HG02981 (cell line): ENCODE measurements around the gene PPP3CA.

Experiments
- ATAC-seq: cut with Tn5 transposase; IDR thresholded peaks from one replicate; pipeline ENCODE4 v1.9.1; 2021; ENCODE audit warnings: mild to moderate bottlenecking, moderate library complexity; ENCODE audit not compliant: unreplicated experiment

Gene PPP3CA

DNA sequence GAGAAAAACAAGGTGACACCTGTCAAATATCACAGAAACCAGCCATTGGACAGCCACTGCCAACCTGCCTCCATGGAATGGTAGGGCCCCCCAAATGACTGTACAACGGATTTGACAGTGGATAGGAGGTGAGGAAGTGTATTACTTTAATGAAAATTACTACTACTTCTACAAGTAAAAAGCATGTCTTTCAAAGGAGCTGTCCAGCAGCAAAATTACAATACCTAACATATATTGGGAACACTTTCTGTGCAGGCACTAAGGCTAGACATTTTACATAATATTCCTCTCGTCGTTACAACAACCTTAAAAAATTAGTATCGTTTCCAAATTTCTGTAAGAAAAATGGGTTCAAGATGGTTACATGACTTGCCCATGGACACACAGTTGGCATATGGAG is 14.9 kb downstream of the PPP3CA start:
- ATAC-seq: no peak

GRCh38 chr4:101331017-101331416 is 16.3 kb downstream of the PPP3CA start:
- no peak for ATAC-seq

DNA sequence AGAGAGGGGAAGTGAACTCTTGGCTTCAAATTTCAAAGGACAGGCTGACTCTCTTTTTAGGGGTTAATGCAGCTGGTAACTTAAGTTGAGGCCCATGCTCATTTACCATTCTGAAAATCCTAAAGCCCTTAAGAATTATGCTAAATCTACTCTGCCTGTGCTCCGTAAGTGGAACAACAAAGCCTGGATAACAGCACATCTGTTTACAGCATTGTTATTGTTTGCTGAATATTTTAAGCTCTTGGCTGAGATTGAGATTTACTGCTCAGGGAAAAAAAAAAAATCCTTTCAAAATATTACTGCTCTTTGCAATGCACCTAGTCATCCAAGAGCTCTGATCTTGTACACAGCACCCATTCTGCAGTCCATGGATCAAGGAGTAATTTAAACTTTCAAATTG is 17.7 kb downstream of the PPP3CA start:
- ATAC-seq: no peak

- peak; percentile 94 for ATAC-seq
Measured at GRCh38 chr4:101328063-101328602, 19.2 kb downstream of the PPP3CA start.

DNA sequence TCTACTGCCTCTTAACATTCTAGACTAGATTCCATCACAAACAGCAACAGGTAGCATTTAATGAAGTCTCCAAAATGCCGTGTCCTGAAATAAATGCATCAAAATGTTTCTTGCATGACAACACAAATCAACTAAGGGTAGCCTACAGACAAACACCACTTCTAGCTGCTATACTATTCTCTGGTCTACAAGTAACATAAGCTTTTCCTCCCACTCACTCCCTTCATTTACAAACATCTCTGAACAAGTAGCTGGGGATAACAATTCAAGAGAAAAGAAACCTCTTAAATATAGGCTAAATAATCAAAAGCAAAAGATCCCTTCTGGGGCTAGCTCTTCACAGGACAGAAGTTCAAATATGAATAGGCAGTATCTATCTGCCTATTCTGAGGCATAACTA is 20.8 kb downstream of the PPP3CA start:
- ATAC-seq: no peak

DNA sequence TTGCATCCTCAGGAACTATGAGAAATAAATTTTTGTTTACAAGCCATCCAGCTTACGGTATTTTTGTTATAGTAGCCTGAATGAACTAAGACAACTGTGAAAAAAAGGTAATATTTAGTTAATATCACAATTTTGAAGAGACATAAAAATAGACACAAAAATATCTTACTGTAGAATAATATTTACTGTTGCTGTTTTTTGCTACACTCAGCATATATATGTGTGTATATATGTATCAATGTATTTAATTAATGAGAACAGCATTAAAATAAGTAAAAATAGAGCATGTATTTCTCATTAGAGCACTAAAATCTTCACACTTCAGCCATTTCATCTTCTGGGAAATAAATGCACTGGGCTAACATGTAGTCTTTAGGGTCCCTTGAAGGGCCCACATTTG is 24.6 kb downstream of the PPP3CA start:
- ATAC-seq: no peak

DNA sequence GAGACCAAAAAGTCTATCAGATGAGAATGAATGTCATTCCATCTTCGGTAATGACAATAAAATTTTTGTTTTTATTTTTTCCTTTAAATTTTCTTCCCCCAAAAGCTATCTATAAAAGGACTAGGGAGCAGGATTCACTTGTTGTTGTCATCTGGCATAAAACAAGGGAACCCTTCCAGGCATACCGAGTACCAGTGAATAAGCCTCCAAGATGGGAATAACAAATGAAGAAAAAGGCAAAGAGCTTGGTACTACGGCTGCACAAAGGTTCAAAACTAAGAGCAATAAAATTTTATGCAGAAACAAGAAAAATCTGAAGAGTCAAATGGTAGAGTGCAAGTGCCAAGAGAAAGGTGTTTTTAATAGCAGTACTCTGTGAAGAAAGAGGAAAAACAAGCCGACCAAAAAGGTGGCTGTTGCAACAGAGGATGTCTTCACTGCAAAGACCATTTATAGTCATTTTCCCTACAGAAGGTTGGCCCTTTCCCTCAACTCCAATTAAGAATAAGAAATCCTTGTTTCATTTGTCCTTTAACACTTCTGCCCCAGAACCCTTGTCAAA is 25.8 kb downstream of the PPP3CA start:
- ATAC-seq: no peak

- ATAC-seq: no peak
Measured at GRCh38 chr4:101315786-101316185, 31.5 kb downstream of the PPP3CA start.

DNA sequence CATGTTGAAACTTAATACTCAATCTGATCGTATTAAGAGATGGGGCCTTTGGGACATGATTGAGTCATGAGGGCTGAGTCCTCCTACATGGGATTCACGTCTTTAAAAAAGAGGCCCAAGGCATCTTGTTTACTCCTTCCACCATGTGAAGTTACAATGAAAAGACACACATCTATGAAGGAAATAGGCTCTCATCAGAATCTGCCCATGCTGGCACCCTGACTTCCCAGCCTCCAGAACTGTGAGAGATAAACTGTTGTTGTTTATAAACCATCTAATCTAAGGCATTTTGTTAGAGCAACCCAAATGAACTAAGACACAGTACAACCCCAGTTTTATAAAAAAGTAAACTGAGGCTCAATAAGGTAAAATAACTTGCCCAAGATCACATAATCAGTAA is 32.3 kb downstream of the PPP3CA start:
- ATAC-seq: no peak

GRCh38 chr4:101309925-101310324 is 37.4 kb downstream of the PPP3CA start:
- no peak for ATAC-seq

DNA sequence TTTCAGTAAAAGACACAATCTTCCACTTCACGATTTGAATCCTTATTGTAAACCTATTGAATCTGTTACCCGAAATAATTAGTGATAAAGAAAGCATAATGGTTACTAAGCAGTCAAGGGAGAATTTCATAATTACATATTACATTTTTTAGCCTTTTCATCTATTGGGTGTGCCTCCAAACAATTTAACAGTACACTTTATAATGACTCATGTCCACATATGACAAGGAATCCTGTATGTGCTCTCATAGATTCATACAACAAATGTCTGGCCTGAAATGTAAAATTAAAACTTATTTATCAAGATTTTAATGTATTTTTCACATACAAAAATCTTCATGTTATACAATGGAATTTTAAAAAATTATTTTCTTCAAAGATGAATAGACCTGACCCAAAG is 39.4 kb downstream of the PPP3CA start:
- no peak for ATAC-seq

DNA sequence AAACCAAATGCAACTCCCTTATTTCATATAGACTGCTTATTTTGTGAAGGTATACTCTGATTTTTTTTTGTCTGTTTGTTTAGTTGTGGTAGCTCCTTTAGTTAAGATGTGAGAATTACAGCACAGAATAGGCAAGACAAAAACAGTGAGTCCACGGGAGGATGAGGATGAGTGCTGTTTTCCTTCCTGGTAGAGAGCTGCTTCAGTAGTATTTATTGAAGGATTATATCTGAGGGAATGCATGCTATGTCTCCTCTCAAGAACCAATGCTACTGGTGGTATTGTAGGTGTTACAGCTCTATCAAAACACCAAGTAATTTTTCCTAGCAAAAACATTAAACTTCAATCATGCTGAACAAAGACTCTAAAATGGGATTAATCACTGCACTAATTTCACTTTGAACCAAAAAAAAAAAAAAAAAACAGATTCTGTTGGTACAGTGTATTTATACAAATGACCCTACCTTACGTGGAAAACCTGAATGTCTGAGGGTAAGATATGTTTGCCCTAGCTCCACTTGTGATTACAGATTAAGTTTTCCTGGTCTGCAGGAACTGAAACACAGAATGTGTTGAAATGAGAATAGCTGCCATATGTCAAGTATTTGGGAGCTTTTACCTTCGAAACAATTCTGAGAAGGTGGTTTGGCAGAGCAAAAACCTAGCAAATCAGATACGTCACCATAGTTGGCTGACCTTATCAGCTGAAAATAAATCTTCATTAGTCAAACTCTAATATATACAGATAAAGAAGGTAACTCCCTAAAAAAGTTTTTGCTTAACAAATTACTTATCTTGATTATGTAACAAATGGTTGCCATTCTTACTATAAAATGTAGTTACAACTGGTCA is 40.3 kb downstream of the PPP3CA start:
- peak; percentile 9 for ATAC-seq

DNA sequence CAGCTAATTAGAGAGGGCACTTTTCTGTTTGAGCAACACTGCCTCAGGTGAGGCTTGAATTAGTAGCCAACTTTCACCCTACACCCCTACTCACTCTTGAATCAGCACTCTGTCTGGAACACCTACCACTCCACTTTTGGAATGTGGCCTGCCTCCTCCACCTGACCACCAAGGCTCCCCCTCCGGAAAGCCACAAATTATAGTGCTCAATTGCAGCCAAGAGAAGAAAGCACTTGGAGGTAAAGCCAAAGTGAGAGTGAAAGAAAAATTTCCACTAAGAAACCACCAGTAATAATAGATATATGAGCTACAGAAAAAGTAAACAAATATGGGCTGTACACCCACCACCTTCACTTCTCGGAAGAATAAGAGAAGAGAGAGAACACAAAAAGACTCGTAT is 41.1 kb downstream of the PPP3CA start:
- peak; percentile 66 for ATAC-seq

DNA sequence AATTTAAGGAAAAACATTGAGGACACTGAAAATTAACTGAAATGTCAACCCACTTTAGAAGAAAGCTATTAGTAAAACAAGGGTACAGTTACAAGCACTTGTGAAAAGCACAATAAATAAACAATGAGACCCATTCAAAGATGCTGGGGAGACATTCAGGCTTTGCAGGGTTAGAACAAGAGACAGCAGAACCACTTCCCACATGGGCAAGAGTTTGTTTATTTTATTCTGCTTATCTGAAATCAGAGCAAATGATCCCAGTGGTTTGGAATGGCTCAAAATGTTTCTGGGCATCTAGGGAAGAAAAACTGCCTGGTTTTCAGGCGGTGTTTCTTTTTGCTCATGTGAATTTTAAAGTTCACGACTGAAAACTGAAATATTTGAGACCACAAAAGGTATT is 42.4 kb downstream of the PPP3CA start:
- no peak for ATAC-seq

DNA sequence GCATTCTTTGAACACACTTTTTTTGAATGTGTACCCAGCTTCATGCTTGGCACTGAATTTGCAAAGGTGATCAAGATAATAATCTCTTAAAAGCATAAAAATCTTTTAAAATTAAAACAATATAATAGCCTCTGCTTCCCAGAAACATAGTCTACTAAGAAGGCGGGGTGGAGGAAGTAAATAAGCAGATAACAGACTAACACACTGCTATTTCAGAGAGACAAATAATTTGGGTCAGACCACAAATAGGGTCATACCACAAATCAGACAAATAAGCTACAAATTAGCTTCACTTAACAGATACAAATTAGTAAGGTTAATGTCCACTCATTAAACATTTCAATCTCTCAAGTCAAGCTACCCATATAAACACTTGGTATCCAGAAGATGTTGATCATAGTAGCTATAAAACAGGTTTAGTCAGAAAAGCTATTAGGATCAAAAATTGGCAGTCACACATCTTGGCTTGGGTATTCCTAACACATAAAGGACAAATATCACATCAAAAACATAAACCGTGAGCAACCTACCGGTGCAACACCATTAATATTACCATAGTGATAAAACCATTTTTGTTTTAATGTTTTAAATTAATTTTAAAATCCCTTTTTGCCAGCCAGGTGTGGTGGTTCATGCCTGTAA is 47.3 kb downstream of the PPP3CA start:
- ATAC-seq: no peak

- no peak for ATAC-seq
Measured at GRCh38 chr4:101299021-101299420, 48.3 kb downstream of the PPP3CA start.

DNA sequence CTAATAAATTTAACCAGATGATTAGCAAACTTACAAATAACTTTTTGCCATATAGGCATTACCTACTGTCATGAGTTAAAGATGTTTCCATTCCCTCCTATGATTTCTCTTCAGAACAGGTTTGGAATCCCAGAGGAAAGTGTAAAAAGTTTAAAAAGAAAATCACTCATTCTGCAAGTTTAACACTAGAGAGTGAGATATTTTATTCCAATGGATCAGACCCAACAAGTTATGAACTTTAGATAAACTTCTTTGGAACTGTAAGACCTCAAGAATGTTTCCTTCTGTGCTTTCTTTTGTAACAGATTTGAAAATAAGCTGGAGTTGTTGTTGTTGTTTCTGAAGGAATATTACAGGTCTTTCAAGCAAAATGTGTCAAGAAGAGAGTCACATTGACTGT is 51.6 kb downstream of the PPP3CA start:
- no peak for ATAC-seq

GRCh38 chr4:101294597-101294996 is 52.7 kb downstream of the PPP3CA start:
- ATAC-seq: no peak

GRCh38 chr4:101292901-101293300 is 54.4 kb downstream of the PPP3CA start:
- ATAC-seq: no peak

- ATAC-seq: no peak
Measured at GRCh38 chr4:101292214-101292613, 55.1 kb downstream of the PPP3CA start.

DNA sequence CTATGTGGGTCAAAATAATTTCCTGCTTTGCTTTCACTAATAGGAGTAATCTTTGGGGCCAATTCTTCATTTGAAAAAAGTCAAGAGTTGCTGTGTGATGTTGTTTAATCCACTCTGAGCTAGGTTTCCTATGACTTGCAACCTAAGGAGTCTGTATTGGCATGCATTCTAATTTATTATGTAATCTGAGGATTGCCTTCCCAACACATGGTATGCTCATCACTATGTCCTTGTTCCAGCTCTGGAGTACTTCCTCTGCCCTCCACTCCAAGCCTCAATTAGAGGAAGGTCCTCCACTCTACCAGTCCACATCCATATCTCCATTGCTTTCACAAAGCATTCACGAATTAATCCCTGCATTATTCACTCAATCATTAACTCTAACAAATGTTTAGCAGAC is 56.1 kb downstream of the PPP3CA start:
- ATAC-seq: no peak

DNA sequence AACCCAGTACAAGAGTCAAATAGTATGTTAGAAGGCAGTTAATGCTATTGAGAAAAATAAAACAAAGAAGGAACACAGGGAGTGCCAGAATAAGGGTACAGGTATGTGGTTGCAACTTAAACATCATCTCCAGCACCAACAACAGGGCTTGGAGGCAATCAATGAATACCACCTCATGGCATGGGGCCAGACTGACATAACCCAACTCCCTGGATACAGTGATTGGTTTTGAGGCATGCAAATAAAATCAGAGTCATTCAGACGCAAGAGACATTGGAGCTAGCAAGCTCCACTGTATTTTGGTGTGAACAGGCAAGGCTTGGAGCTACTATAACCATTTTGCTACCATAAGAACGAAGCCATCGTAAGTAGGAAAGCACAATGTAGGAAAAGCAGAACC is 56.7 kb downstream of the PPP3CA start:
- no peak for ATAC-seq
